T-helper 2 cell treated with Interferon-gamma antibody and Interleukin-4, amounts not matched to agents 100 ng/mL and 5 ng/mL, for 36 hours (primary cell): ENCODE results near the gene ASCL4. TPM values are rescaled to one million over a fixed set of nuclear protein-coding genes. Genes with fewer than 3 reads are reported as not detected.

Source experiments
- total RNA-seq: library from RNA; stranded (reverse); gene quantifications from 2 replicates; pipeline ENCODE4 v1.2.3, GENCODE V29; 2022

The ASCL4 gene
- total RNA-seq, 1 donor from 2014 or later, result not detected

Other genes starting within 250 kb of the ASCL4 start
- 41.8 and 47.5 TPM in 2 replicates for gene PWP1, start 88.9 kb upstream of the ASCL4 start, total RNA-seq
- 23.3 and 29.2 TPM in 2 replicates for gene PRDM4, start 13.6 kb upstream of the ASCL4 start, total RNA-seq